Fibroblast of lung (primary cell): ENCODE results near the gene JPT1. TPM values are rescaled to one million over a fixed set of nuclear protein-coding genes. Genes with fewer than 3 reads are reported as not detected.

Source experiments
- DNase-seq, 2 donors: peaks; one replicate each; pipeline versions ENCODE4 v3.0.0 to v3.0.0-alpha.2; 2010; ENCODE audit warnings: low read depth in 2 of 2
- H2AFZ ChIP-seq: 2 replicates; pipeline ENCODE4 v1.5.1; 2012; ENCODE audit warnings: low read length, control low read depth, inconsistent platforms
- H3K27ac ChIP-seq: 2 replicates; pipeline ENCODE4 v1.5.1; 2011; ENCODE audit warnings: low read length, control low read depth; ENCODE audit not compliant: insufficient read depth
- H3K27me3 ChIP-seq: 2 replicates; pipeline ENCODE4 v1.5.1; 2011; ENCODE audit warnings: mild to moderate bottlenecking, low read length; ENCODE audit not compliant: control insufficient read depth, insufficient read depth
- H3K36me3 ChIP-seq: 2 replicates; pipeline ENCODE4 v1.5.1; 2011; ENCODE audit warnings: low read length; ENCODE audit not compliant: control insufficient read depth, insufficient read depth
- H3K4me1 ChIP-seq: 2 replicates; pipeline ENCODE4 v1.5.1; 2011; ENCODE audit warnings: low read length; ENCODE audit not compliant: control insufficient read depth, insufficient read depth; ENCODE audit errors: extremely low read depth
- H3K4me2 ChIP-seq: 2 replicates; pipeline ENCODE4 v1.5.1; 2011; ENCODE audit warnings: low read length, control low read depth; ENCODE audit not compliant: insufficient read depth; ENCODE audit errors: extremely low read depth
- H3K4me3 ChIP-seq, 4 experiments: fragments of 200-600 bp in 1 of 4; sonication (generic) in 1 of 4; replicated peaks in 1 of 4; 2 replicates each; pipeline ENCODE4 v1.5.1; 2011 to 2016; ENCODE audit warnings: low read length in 4 of 4, low read depth in 3 of 4, mild to moderate bottlenecking in 3 of 4, control low read depth in 2 of 4, inconsistent platforms in 1 of 4, mixed read lengths in 1 of 4; ENCODE audit not compliant: insufficient read depth in 1 of 4; ENCODE audit errors: control extremely low read depth in 1 of 4
- H3K79me2 ChIP-seq: 2 replicates; pipeline ENCODE4 v1.5.1; 2012; ENCODE audit warnings: mild to moderate bottlenecking, low read length, inconsistent platforms; ENCODE audit not compliant: control insufficient read depth, insufficient read depth
- H3K9ac ChIP-seq: 2 replicates; pipeline ENCODE4 v1.5.1; 2011; ENCODE audit warnings: mild to moderate bottlenecking, low read length, control low read depth; ENCODE audit not compliant: insufficient read depth
- H3K9me3 ChIP-seq: 2 replicates; pipeline ENCODE4 v1.5.1; 2012; ENCODE audit warnings: low read depth, low read length; ENCODE audit not compliant: control insufficient read depth, insufficient read depth
- H4K20me1 ChIP-seq: 2 replicates; pipeline ENCODE4 v1.5.1; 2011; ENCODE audit warnings: low read length; ENCODE audit not compliant: control insufficient read depth, insufficient read depth; ENCODE audit errors: extremely low read depth
- CTCF ChIP-seq, 2 donors: IDR thresholded peaks in 1 of 2; conservative IDR thresholded peaks in 1 of 2; 1 replicate in 1 of 2; 2 replicates in 1 of 2; pipeline ENCODE4 v1.5.1; 2011 to 2012; ENCODE audit warnings: low read length in 2 of 2, control low read depth in 1 of 2, inconsistent platforms in 1 of 2, low read depth in 1 of 2, mild to moderate bottlenecking in 1 of 2
- EZH2 ChIP-seq: IDR thresholded peaks from 2 replicates; pipeline ENCODE4 v1.5.1; 2012; ENCODE audit warnings: low read length, control low read depth, mild to moderate bottlenecking; ENCODE audit errors: missing control alignments
- polyA plus RNA-seq, 2 donors: library from polyadenylated mRNA; depleted of rRNA in 1 of 2; stranded (reverse) in 1 of 2; unstranded in 1 of 2; fragments of >200 nt; gene quantifications; 2 replicates each; pipeline ENCODE4 v1.2.1, GENCODE V29; 2011 to 2012; ENCODE audit warnings: missing spikeins in 1 of 2
- total RNA-seq: library from RNA; depleted of rRNA; stranded (reverse); fragments of >200 nt; gene quantifications from 2 replicates; pipeline ENCODE4 v1.2.1, GENCODE V29; 2014

JPT1 gene
- total and polyA plus RNA-seq, 2 donors (not counting 1 experiment from before 2014, with no cell fraction given) = 78.8 to 142 TPM

- H3K36me3 ChIP-seq = peaks cover 5% of the 10 kb centered on the region
- peak within 1 kb of the TSS; percentile 90 for H2AFZ ChIP-seq
- peaks cover 4% of the 10 kb centered on the region for H4K20me1 ChIP-seq
- peak within 1 kb of the TSS; percentile 76 to 99 (median 94) for H3K4me3 ChIP-seq
- peak; percentile 92 to 96 for DNase-seq
- peak within 1 kb of the TSS; percentile 93 for H3K9ac ChIP-seq
- H3K4me1 ChIP-seq = no peaks in the 10 kb centered on the region
- TF ChIP-seq EZH2 (no peak), CTCF (conservative IDR thresholded peaks at IDR 0.05 in 1 of 2, IDR thresholded peaks at IDR 0.05 in 1 of 2; ENCODE audit: low read depth in 1 of 2, low read length in 2 of 2) (no peak)
- H3K27ac ChIP-seq = peak within 1 kb of the TSS; percentile 93
- no peaks in the 10 kb centered on the region for H3K27me3 ChIP-seq
- H3K79me2 ChIP-seq = peaks cover 44% of the 10 kb centered on the region
- H3K9me3 ChIP-seq = no peaks in the 10 kb centered on the region
- H3K4me2 ChIP-seq = peak within 1 kb of the TSS; percentile 100
Measured at GRCh38 chr17:75182569-75183436, 28.5 kb upstream of the JPT1 start, which contains the start of gene SUMO2. SUMO2 (minus strand) TSS chr17:75182959; CDS start chr17:75182834, 125 bp downstream.

- peak overlapping the region; percentile 76 to 99 (median 94) for H3K4me3 ChIP-seq
- no peaks in the 10 kb centered on the region for H3K27me3 ChIP-seq
- TF ChIP-seq CTCF (conservative IDR thresholded peaks at IDR 0.05 in 1 of 2, IDR thresholded peaks at IDR 0.05 in 1 of 2; ENCODE audit: low read depth in 1 of 2, low read length in 2 of 2) = no peak
- no peak for TF ChIP-seq EZH2
- H3K9ac ChIP-seq = peak overlapping the region; percentile 93
- peaks cover 5% of the 10 kb centered on the region for H3K36me3 ChIP-seq
- peak overlapping the region; percentile 93 for H3K27ac ChIP-seq
- H2AFZ ChIP-seq = no peak overlapping the region
- no peaks in the 10 kb centered on the region for H3K9me3 ChIP-seq
- H3K4me2 ChIP-seq = no peak overlapping the region
- peaks cover 50% of the 10 kb centered on the region for H3K79me2 ChIP-seq
- DNase-seq = no peak
- no peaks in the 10 kb centered on the region for H3K4me1 ChIP-seq
- H4K20me1 ChIP-seq = peaks cover 4% of the 10 kb centered on the region
Measured at GRCh38 chr17:75182319-75182568, 27.9 kb upstream of the JPT1 start.

- Histone ChIP-seq H3K9me3 (no peaks in the 10 kb centered on the region), H3K36me3 (peaks cover 5% of the 10 kb centered on the region), H3K9ac (peak overlapping the region; percentile 93), H2AFZ (no peak overlapping the region), H3K27ac (peak overlapping the region; percentile 93), H3K27me3 (no peaks in the 10 kb centered on the region), H3K4me3 (peak overlapping the region; percentile 76 to 99 (median 94)), H3K4me1 (no peaks in the 10 kb centered on the region), H4K20me1 (peaks cover 4% of the 10 kb centered on the region), H3K79me2 (peaks cover 54% of the 10 kb centered on the region), H3K4me2 (peak overlapping the region; percentile 100)
- no peak for TF ChIP-seq EZH2
- DNase-seq = peak in 1 of 2 donors; percentile 15
Measured at GRCh38 chr17:75181608-75182318, 27.5 kb upstream of the JPT1 start.
